Activated CD4-positive, alpha-beta T cell treated with anti-CD3 and anti-CD28 coated beads for 4 hours (primary cell): ENCODE results near the gene ADARB1.
"Not testable (repeated sequence)": the region's sequence is repeated elsewhere in the genome, so short reads cannot be mapped to it uniquely, and the experiment has no call there.

Source experiments
- DNase-seq, 2 donors: peaks; one replicate each; pipeline ENCODE4 v3.0.0-alpha.2; 2020

The ADARB1 gene, protein sequence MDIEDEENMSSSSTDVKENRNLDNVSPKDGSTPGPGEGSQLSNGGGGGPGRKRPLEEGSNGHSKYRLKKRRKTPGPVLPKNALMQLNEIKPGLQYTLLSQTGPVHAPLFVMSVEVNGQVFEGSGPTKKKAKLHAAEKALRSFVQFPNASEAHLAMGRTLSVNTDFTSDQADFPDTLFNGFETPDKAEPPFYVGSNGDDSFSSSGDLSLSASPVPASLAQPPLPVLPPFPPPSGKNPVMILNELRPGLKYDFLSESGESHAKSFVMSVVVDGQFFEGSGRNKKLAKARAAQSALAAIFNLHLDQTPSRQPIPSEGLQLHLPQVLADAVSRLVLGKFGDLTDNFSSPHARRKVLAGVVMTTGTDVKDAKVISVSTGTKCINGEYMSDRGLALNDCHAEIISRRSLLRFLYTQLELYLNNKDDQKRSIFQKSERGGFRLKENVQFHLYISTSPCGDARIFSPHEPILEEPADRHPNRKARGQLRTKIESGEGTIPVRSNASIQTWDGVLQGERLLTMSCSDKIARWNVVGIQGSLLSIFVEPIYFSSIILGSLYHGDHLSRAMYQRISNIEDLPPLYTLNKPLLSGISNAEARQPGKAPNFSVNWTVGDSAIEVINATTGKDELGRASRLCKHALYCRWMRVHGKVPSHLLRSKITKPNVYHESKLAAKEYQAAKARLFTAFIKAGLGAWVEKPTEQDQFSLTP

GRCh38 chr21:45074048-45074817, at the start of gene ADARB1:
Gene ADARB1 (plus strand): TSS chr21:45074580. CDS start chr21:45171657, 97,077 bp downstream.
- peak; percentile 61 to 70 for DNase-seq

DNA sequence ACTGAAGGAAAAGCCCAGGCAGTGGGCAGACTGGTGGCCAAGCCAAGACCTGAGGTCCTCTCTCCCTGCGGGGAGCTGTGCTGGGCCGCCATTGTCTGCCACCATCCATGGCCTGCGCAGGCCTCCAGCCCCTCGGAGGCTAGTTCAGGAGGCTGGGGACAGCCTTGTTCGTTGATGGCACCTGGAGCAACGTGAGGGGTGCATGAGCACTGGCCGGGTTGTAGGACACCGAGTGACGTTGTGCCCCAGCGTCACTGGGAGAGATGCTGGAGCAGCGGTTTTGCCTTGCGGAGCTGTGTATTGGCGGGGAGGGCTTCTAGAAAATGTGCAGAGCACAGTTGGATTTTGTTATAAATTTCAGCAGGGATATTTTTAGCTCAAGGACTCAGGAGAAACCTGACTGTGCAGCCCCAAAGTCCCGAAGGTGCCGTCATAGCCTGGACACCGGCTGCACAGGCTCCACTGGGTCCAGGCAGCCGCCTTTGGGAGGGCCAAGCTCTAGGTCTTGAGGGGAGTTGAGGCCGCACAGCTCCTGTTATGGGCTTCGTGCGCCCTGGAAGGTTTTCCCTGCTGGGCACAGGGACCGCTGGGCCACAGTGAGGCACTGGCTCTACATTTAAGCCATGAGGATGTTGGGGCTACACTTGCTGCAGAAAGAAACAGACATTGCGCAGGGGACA, 48.2 kb upstream of the ADARB1 start:
- no peak for DNase-seq

- DNase-seq: no peak
These were observed 47.6 kb upstream of the ADARB1 start for GRCh38 chr21:45026826-45027225.

- no peak for DNase-seq
These were observed 46.9 kb upstream of the ADARB1 start for GRCh38 chr21:45027241-45028196.

GRCh38 chr21:45028645-45029044, 45.7 kb upstream of the ADARB1 start:
- not testable (repeated sequence) for DNase-seq

DNA sequence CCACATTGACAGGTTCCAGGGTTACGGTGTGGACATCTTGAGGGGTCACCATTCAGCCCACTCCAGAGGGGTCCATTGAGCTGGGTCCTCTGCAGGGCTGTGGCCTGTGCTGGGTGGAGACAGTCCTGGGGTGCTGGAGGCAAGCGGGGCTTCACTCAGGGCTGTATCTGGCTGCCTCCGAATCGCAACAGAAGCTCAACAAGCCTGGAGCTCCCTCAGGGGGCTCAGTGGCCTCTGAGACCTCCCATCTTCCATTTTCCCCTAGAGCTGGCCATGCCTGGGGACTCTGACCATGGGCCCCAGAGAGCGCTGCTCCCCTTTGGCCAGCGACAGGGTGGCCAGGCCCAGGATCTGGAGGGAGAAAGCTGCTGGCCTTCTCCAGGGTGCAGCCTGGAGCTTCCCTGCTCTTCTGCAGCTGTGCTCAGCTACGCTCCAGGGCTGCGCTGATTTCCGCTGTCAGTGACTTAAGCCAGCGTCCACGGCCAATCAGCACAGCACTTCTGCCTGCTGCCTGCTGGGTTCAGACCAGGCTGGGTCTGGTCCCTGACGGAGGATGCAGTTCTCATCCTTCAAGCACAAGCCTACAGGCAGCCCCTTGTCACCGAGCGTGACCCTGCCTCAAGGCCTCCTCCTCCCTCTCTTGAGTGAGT, 45.0 kb upstream of the ADARB1 start:
- no peak for DNase-seq

DNA sequence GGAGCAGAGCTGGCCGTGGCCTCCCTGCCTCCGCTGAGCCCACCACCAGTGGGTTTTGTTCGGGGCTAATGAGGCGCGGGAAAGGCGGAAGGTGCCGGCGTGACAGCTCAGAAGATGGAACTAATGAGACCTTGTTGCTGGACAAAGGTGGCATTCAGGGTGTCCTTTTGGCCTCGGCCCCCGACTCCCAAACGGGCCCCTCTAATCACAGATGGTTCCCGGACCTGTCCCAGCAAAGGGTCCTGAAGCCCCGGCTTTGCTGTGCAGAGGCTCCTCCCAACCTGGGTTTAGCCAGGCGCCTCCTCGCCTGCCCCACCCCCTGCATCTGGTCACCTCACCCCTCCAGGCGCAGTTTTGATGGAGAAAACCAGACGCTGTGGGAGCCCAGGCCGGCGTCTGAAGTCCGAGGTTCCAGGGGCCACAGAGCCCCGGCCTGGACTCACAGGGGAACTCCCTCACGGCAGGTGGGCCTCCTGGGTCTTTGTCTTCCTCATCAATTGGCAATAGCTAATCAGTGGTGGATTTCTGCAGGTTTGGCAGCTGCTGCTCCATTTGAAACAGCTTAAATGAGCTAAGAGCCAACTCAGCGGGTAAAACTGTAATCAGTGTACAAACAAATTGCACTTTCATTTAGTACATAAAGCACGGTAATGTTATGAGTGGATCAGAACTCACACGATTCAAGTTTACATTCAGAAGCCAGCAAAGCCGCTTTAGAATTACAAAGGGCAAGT, 44.3 kb upstream of the ADARB1 start:
- DNase-seq: no peak

GRCh38 chr21:45030682-45031570, 43.5 kb upstream of the ADARB1 start:
- DNase-seq: no peak

DNA sequence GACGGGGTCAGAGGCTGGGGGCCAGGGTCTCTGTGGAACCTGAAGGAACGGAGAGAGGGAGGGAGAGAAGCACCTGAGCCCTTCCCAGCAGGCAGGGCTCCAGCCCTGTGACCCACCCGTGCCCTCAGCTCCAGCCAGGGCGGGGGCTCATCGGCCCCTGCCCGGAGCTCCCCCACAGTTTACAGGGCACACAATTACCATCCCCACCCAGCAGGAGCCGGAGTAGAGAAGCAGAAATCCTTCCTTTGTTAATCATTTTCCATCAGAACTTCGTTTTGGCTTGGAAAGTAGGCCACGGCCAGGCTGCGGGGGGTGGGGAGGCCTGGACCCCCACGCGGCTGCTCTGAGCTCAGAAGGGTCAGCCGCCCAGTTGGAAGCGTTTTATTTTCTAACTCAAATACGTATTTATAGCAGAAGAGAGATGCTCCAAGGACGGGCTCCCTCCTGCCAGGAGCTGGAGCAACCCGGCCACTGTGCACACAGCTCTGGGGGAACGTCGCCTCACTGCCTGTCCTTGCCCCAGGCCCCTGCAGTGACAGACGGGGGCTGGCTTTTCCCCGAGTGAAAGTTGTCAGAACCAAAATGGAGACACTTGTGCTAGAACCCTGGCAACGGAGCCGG, 42.7 kb upstream of the ADARB1 start:
- DNase-seq: no peak

- DNase-seq: no peak
These were observed 42.0 kb upstream of the ADARB1 start for GRCh38 chr21:45032332-45032731.

GRCh38 chr21:45032977-45033710, 41.2 kb upstream of the ADARB1 start:
- no peak for DNase-seq

- DNase-seq: no peak
These were observed 40.4 kb upstream of the ADARB1 start for GRCh38 chr21:45033791-45034555.

DNA sequence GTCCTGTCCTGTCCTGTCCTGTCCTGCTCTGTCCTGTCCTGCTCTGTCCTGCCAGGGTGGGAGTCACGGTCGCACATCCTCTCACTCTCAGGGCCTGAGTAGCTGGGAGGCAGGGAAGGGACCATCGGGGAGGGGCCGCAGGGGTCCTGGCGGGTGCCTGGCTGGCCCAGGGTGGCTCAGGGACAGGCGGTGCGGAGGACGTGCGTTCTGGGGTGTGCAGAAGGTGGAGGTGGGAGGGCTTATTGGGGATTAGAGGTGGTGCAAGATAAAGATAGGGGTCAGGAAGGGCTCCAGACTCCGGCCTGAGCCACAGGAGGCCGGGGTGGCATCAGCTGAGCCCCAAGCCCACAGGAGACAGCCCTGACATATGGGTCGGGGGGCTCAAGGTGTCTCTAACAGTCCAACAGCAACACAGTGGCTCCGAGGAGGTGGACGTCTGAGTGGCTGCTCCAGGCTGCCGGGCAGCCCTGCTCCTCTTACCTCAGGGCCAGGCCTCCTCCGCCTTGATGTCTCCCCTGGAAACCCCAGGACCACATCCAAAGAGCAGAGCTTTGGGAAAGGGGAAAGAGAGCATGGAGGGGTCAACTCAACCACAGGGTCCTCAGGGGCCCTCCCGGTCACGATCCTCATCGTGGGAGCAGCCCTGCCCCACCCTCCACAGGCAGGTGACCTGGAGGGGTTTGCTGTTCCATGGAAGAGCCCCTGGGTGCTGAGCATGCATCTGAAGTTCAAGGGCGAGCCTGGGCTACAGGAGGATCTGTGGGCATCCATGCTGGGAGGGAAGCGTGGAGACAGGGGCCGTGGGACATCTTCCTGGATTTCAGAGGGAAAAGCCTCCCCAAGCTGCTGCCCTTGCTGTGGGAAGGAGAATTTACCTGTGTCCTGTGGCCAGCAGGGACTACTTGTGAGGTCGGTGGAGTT, 39.6 kb upstream of the ADARB1 start:
- DNase-seq: no peak

DNA sequence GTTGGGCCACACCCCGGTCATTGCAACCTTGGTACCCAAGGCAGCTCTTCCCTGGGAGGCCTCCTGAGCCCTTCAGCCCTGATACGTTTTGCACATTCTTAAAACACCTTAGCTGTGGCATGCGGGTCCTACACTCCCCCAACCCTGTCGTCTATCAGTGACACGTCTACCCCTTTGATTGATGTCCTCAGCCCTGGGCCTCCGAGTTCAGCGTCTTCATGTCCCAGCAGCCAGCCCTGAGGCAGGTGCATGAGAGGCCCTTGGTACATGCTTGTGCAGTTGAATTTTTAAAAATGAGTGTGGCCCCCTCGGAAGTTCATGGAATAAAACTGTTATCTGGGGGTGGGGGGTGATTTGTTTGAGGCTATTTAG, 38.9 kb upstream of the ADARB1 start:
- no peak for DNase-seq

- DNase-seq: no peak
These were observed 37.8 kb upstream of the ADARB1 start for GRCh38 chr21:45036630-45037029.

- no peak for DNase-seq
These were observed 36.4 kb upstream of the ADARB1 start for GRCh38 chr21:45037986-45038385.
